ENCODE results near the gene SLBP. TPM values are rescaled to one million over a fixed set of nuclear protein-coding genes. Genes with fewer than 3 reads are reported as not detected.
"Not testable (repeated sequence)": the region's sequence is repeated elsewhere in the genome, so short reads cannot be mapped to it uniquely, and the experiment has no call there.

The SLBP gene
- polyA plus RNA-seq, 4 donors, result 60.9 to 106 (median 87.9) TPM

- peak in 1 of 4 donors; percentile 12 for DNase-seq (ENCODE audit: low read depth in 4 of 4, low spot score in 3 of 4)
Measured at GRCh38 chr4:1683261-1683735, 28.8 kb downstream of the SLBP start.

GRCh38 chr4:1682860-1683259, 29.3 kb downstream of the SLBP start:
- DNase-seq (ENCODE audit: low read depth in 4 of 4, low spot score in 3 of 4), result no peak

GRCh38 chr4:1678244-1678643, 33.9 kb downstream of the SLBP start:
- no peak for DNase-seq (ENCODE audit: low read depth in 4 of 4, low spot score in 3 of 4)

- no peak for DNase-seq (ENCODE audit: low read depth in 4 of 4, low spot score in 3 of 4)
Measured at GRCh38 chr4:1676605-1677525, 35.3 kb downstream of the SLBP start.

GRCh38 chr4:1675802-1676137, 36.3 kb downstream of the SLBP start:
- DNase-seq (ENCODE audit: low read depth in 4 of 4, low spot score in 3 of 4), result no peak

- no peak for DNase-seq (ENCODE audit: low read depth in 4 of 4, low spot score in 3 of 4)
Measured at GRCh38 chr4:1675136-1675801, 36.9 kb downstream of the SLBP start.

GRCh38 chr4:1674682-1675081, 37.4 kb downstream of the SLBP start:
- DNase-seq (ENCODE audit: low read depth in 4 of 4, low spot score in 3 of 4), result no peak

- DNase-seq (ENCODE audit: low read depth in 4 of 4, low spot score in 3 of 4), result no peak
Measured at GRCh38 chr4:1673671-1674070, 38.4 kb downstream of the SLBP start.

- DNase-seq (ENCODE audit: low read depth in 4 of 4, low spot score in 3 of 4), result not testable (repeated sequence)
Measured at GRCh38 chr4:1671011-1671410, 41.1 kb downstream of the SLBP start.

- DNase-seq (ENCODE audit: low read depth in 4 of 4, low spot score in 3 of 4), result no peak
Measured at GRCh38 chr4:1670279-1670678, 41.8 kb downstream of the SLBP start.

GRCh38 chr4:1669850-1670249, 42.3 kb downstream of the SLBP start:
- DNase-seq (ENCODE audit: low read depth in 4 of 4, low spot score in 3 of 4), result no peak

- DNase-seq (ENCODE audit: low read depth in 4 of 4, low spot score in 3 of 4), result no peak
Measured at GRCh38 chr4:1669270-1669669, 42.8 kb downstream of the SLBP start.

GRCh38 chr4:1668488-1668840, 43.7 kb downstream of the SLBP start:
- no peak for DNase-seq (ENCODE audit: low read depth in 4 of 4, low spot score in 3 of 4)

- DNase-seq (ENCODE audit: low read depth in 4 of 4, low spot score in 3 of 4), result no peak
Measured at GRCh38 chr4:1667273-1667672, 44.8 kb downstream of the SLBP start.

- no peak for DNase-seq (ENCODE audit: low read depth in 4 of 4, low spot score in 3 of 4)
Measured at GRCh38 chr4:1666391-1666790, 45.7 kb downstream of the SLBP start.

GRCh38 chr4:1664141-1664540, 48.0 kb downstream of the SLBP start:
- no peak for DNase-seq (ENCODE audit: low read depth in 4 of 4, low spot score in 3 of 4)

- DNase-seq (ENCODE audit: low read depth in 4 of 4, low spot score in 3 of 4), result no peak
Measured at GRCh38 chr4:1663549-1663948, 48.6 kb downstream of the SLBP start.

- no peak for DNase-seq (ENCODE audit: low read depth in 4 of 4, low spot score in 3 of 4)
Measured at GRCh38 chr4:1661695-1662094, 50.4 kb downstream of the SLBP start.

- DNase-seq (ENCODE audit: low read depth in 4 of 4, low spot score in 3 of 4), result no peak
Measured at GRCh38 chr4:1660948-1661677, 51.0 kb downstream of the SLBP start.

- DNase-seq (ENCODE audit: low read depth in 4 of 4, low spot score in 3 of 4), result no peak
Measured at GRCh38 chr4:1659104-1660043, 52.7 kb downstream of the SLBP start.

Measured in left renal pelvis (tissue), 4 donors.